ENCODE data around the gene TMEM106A.

DNA sequence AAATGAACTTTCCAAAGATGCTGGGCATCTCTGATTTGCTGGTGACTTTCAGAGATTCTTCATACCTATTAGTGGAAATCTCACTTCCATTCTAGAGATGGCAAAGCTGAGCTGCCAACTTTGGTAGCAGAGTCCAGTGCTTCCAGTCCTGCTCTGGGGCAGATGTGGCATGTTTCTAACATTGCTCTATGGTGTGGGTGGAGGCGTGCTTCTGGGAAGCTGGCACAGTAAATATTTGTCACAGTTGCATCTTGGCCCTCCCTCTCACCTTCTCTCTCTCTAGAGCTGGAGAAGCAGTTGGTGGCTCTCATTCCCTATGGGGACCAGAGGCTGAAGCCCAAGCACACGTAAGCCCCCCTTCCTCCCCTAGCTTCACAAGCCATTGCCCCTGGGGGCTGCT, 1.9 kb downstream of the TMEM106A start:
- no peak for TF ChIP-seq CTCF (conservative IDR thresholded peaks at IDR 0.05)
- TF ChIP-seq ZFX (IDR thresholded peaks at IDR 0.05) = no peak
